GM12873 (cell line): ENCODE results near the gene NFAT5.

Experiments used
- CTCF ChIP-seq: IDR thresholded peaks from 2 replicates; pipeline ENCODE4 v1.5.1; 2012; ENCODE audit warnings: low read depth, mild to moderate bottlenecking, moderate library complexity, low read length, control low read depth; ENCODE audit not compliant: insufficient read depth; ENCODE audit errors: missing control alignments

The NFAT5 gene

DNA sequence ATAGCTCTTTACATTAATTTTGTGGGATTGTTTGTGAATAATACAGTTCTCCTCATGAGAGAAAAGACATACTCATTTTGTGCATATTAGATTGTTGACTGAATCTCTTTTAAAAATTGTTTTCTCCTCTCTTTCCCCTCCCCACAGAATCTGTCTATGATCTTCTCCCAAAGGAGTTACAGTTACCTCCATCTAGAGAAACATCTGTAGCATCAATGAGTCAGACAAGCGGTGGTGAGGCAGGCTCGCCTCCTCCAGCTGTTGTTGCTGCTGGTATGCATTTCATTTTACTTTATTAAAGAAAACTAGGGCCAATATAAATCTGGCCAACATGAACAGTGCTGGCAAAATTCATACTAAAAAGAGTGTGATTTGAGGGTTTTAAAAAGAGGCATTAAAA, 60.5 kb downstream of the NFAT5 start:
- no peak for TF ChIP-seq CTCF

GRCh38 chr16:69632828-69633227, 67.1 kb downstream of the NFAT5 start:
- TF ChIP-seq CTCF, result no peak

DNA sequence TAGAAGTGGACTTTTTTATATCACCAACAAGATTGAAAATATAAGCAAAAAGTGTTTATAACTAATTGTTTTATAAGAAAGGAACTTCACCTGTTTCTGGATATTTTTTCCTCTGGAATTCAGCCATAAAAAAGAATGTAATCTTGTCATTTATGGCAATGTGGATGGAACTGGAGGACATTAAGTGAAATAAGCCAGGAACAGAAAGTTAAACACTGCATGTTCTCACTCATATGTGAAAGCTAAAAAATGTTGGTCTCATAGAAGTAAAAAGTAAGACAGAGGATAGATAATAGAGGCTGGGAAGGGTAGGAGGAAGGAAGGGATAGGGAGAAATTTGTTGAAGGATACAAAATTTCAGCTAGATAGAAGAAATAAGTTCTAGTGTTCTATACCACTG, 67.6 kb downstream of the NFAT5 start:
- no peak for TF ChIP-seq CTCF

GRCh38 chr16:69644790-69645189, 79.0 kb downstream of the NFAT5 start:
- TF ChIP-seq CTCF, result no peak

DNA sequence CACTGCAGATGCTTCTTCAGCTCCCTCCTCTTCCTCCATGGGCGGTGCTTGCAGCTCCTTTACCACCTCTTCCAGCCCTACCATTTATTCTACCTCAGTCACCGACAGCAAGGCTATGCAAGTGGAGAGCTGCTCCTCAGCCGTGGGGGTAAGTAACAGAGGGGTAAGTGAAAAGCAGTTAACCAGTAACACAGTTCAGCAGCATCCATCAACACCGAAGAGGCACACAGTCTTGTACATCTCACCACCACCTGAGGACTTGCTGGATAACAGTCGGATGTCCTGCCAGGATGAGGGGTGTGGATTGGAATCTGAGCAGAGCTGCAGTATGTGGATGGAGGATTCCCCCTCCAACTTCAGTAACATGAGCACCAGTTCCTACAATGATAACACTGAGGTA, 81.3 kb downstream of the NFAT5 start:
- no peak for TF ChIP-seq CTCF

- TF ChIP-seq CTCF, result no peak
Measured at GRCh38 chr16:69651217-69651616, 85.5 kb downstream of the NFAT5 start.

DNA sequence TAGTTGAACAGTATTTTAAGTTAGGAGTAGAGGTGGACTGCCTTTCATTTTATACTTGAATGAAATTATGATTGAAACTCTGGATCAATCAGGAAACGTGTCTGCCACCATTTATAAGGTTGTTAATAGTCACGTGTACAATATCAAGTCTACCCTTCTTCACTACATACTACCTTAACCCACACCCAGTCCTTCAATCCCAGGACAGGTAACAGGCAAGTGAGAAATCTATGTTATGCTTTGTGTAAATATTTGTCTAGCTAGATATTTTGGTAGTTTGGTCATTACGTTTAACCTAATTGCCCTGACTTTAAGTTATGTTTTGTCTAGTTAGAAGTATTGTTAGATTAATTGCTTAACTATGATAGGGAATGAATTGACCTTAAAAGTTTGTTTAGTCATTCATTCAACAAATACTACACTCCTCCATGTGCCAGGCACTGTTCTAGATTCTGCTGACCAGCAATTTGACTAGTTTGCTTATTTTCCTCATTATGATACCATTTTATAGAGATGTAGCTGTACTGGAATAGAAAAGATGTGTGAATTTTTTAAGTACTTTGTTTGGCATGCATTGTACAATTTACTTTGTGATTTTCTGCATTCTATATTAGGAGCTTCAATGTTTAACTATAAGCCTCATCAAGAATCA, 88.6 kb downstream of the NFAT5 start:
- no peak for TF ChIP-seq CTCF
